CD4-positive, CD25-positive, alpha-beta regulatory T cell (primary cell): ENCODE measurements around the gene SV2B. TPM values are rescaled to one million over a fixed set of nuclear protein-coding genes. Genes with fewer than 3 reads are reported as not detected.
A peak's percentile ranks its signal among the peaks of the same experiment; 100 is the strongest.

Experiments
- ATAC-seq, 2 donors: fragments of 150-1000 bp; cut with Tn5 transposase; one replicate each; pipeline ENCODE4 v1.10.0; 2021; ENCODE audit warnings: low read depth in 2 of 2, moderate number of reproducible peaks in 2 of 2, moderate library complexity in 1 of 2
- DNase-seq, 3 donors: peaks; one replicate each; pipeline versions ENCODE4 v3.0.0 to v3.0.0-alpha.2; 2012 to 2022; ENCODE audit warnings: mixed read lengths in 1 of 3
- H3K27ac ChIP-seq: one replicate; pipeline ENCODE4 v1.7.0; 2013; ENCODE audit warnings: mild to moderate bottlenecking, low read length; ENCODE audit not compliant: insufficient read depth, poor library complexity, severe bottlenecking
- H3K27me3 ChIP-seq: one replicate; pipeline ENCODE4 v1.7.0; 2013; ENCODE audit warnings: low read length; ENCODE audit not compliant: control insufficient read depth, insufficient read depth
- H3K36me3 ChIP-seq: one replicate; pipeline ENCODE4 v1.7.0; 2013; ENCODE audit warnings: mild to moderate bottlenecking, low read length, moderate library complexity; ENCODE audit not compliant: control insufficient read depth, insufficient read depth
- H3K4me1 ChIP-seq: 2 replicates; pipeline ENCODE4 v1.7.0; 2013; ENCODE audit warnings: mild to moderate bottlenecking, low read length; ENCODE audit not compliant: insufficient read depth, control insufficient read depth, poor library complexity, severe bottlenecking
- H3K4me3 ChIP-seq: one replicate; pipeline ENCODE4 v1.7.0; 2013; ENCODE audit warnings: low read depth, mild to moderate bottlenecking, low read length, moderate library complexity
- H3K9me3 ChIP-seq, 2 experiments: 1 replicate in 1 of 2; 2 replicates in 1 of 2; pipeline ENCODE4 v1.7.0; 2013; ENCODE audit warnings: low read length in 2 of 2, mild to moderate bottlenecking in 1 of 2, moderate library complexity in 1 of 2; ENCODE audit not compliant: control insufficient read depth in 2 of 2
- H3K27ac Mint-ChIP-seq, 3 donors: one replicate each; pipeline ENCODE4 v1.8.0; 2020 to 2022; ENCODE audit warnings: mild to moderate bottlenecking in 3 of 3, mixed read lengths in 3 of 3, moderate library complexity in 2 of 3
- H3K27me3 Mint-ChIP-seq: one replicate; pipeline ENCODE4 v1.8.0; 2022; ENCODE audit warnings: mild to moderate bottlenecking, mixed read lengths
- H3K36me3 Mint-ChIP-seq: one replicate; pipeline ENCODE4 v1.8.0; 2020; ENCODE audit warnings: mixed read lengths
- H3K4me1 Mint-ChIP-seq, 4 donors: one replicate each; pipeline ENCODE4 v1.8.0; 2020 to 2022; ENCODE audit warnings: mixed read lengths in 4 of 4, mild to moderate bottlenecking in 1 of 4
- H3K4me3 Mint-ChIP-seq, 4 donors: one replicate each; pipeline ENCODE4 v1.8.0; 2020 to 2022; ENCODE audit warnings: mild to moderate bottlenecking in 4 of 4, mixed read lengths in 4 of 4, moderate library complexity in 3 of 4
- H3K9me3 Mint-ChIP-seq, 7 donors: one replicate each; pipeline ENCODE4 v1.8.0; 2020 to 2022; ENCODE audit warnings: mixed read lengths in 7 of 7, mild to moderate bottlenecking in 3 of 7, moderate library complexity in 2 of 7
- polyA plus RNA-seq, 4 donors: library from polyadenylated mRNA; unstranded; fragments of 300-500 nt; fragmentation: Illumina TruSeq; gene quantifications; one replicate each; pipeline ENCODE4 v1.2.3, GENCODE V29; 2021
- total RNA-seq: library from RNA; stranded (reverse); gene quantifications from one replicate; pipeline ENCODE4 v1.2.3, GENCODE V29; 2022

SV2B gene
- total and polyA plus RNA-seq, 5 donors from 2014 or later = 0.06 TPM; not detected in 4

GRCh38 chr15:91142106-91142744 lies 42.2 kb downstream of the SV2B start:
- H3K4me1 Mint-ChIP-seq = peaks cover 0 to 4% (median 0%) of the 10 kb centered on the region in 4 donors
- ATAC-seq (no peak), DNase-seq (peak in 1 of 3 donors; percentile 19)
- H3K27me3 Mint-ChIP-seq = peaks cover 27% of the 10 kb centered on the region
- Histone ChIP-seq H3K4me3 (no peak overlapping the region), H3K27me3 (peaks cover 7% of the 10 kb centered on the region), H3K9me3 (no peaks in the 10 kb centered on the region), H3K36me3 (no peaks in the 10 kb centered on the region), H3K4me1 (no peaks in the 10 kb centered on the region), H3K27ac (no peak overlapping the region)
- no peak overlapping the region for H3K4me3 Mint-ChIP-seq
- no peaks in the 10 kb centered on the region for H3K36me3 Mint-ChIP-seq
- no peak overlapping the region for H3K27ac Mint-ChIP-seq
- peaks cover 0 to 6% (median 0%) of the 10 kb centered on the region in 7 donors for H3K9me3 Mint-ChIP-seq

- H3K36me3 ChIP-seq = no peaks in the 10 kb centered on the region
- ATAC-seq (no peak), DNase-seq (no peak)
- peaks cover 0 to 4% (median 0%) of the 10 kb centered on the region in 4 donors for H3K4me1 Mint-ChIP-seq
- H3K27ac Mint-ChIP-seq = no peak overlapping the region
- H3K27ac ChIP-seq = no peak overlapping the region
- peaks cover 9% of the 10 kb centered on the region for H3K27me3 ChIP-seq
- peaks cover 0 to 5% (median 0%) of the 10 kb centered on the region in 7 donors for H3K9me3 Mint-ChIP-seq
- H3K9me3 ChIP-seq = no peaks in the 10 kb centered on the region
- no peak overlapping the region for H3K4me3 ChIP-seq
- peaks cover 26% of the 10 kb centered on the region for H3K27me3 Mint-ChIP-seq
- H3K4me3 Mint-ChIP-seq = no peak overlapping the region
- no peaks in the 10 kb centered on the region for H3K36me3 Mint-ChIP-seq
- no peaks in the 10 kb centered on the region for H3K4me1 ChIP-seq
Measured at GRCh38 chr15:91142946-91143345, 42.9 kb downstream of the SV2B start.

DNA sequence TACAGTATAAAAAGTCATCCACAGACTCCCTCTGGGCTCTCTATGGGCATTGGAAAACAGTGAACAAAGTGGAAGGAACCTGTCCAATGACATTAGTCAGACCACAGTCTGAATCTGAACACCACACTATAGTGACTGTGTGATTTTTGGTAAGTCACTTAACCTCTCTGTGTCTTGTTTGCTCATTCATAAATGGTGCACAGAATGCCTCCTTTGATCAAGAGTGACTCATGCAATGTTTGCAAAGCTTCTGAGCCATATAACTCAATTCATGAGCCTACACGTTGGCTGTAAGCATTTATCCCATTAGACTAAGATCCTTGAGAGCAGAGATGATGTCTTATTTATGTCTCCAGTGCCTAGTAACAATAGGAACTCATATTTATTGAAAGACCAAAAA lies 46.7 kb downstream of the SV2B start:
- Histone ChIP-seq H3K27me3 (peaks cover 12% of the 10 kb centered on the region), H3K27ac (no peak overlapping the region), H3K9me3 (no peaks in the 10 kb centered on the region), H3K4me3 (no peak overlapping the region), H3K4me1 (no peaks in the 10 kb centered on the region), H3K36me3 (no peaks in the 10 kb centered on the region)
- Mint-ChIP-seq H3K9me3 (peaks cover 0 to 3% (median 0%) of the 10 kb centered on the region in 7 donors), H3K4me1 (peaks cover 0 to 4% (median 0%) of the 10 kb centered on the region in 4 donors), H3K27me3 (peaks cover 32% of the 10 kb centered on the region), H3K27ac (no peak overlapping the region), H3K4me3 (no peak overlapping the region), H3K36me3 (no peaks in the 10 kb centered on the region)
- no peak for DNase-seq
- ATAC-seq = no peak

DNA sequence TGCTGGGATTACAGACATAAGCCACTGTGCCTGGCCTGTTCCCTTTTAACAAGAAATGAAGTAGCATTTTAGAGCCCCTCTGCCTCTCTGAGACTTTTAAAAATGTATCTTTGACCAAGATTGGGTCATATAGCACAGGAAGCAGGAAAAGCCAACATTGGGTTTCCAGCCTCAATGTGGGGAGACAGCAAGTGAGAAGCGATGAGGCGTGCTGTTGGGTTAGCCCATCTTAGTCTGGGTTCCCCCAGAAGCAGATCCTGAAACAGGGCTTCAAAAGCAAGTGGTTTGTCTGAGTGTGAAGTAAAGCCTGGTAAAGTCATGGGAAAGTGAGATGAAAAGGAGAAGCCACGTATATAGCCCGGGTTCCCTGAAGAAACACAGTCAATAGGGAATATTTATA lies 48.2 kb downstream of the SV2B start:
- DNase-seq = no peak
- no peak overlapping the region for H3K27ac Mint-ChIP-seq
- H3K36me3 Mint-ChIP-seq = no peaks in the 10 kb centered on the region
- H3K4me3 Mint-ChIP-seq = no peak overlapping the region
- H3K4me1 Mint-ChIP-seq = no peaks in the 10 kb centered on the region
- no peak overlapping the region for H3K27ac ChIP-seq
- peaks cover 14% of the 10 kb centered on the region for H3K27me3 ChIP-seq
- no peak for ATAC-seq
- peaks cover 0 to 2% (median 0%) of the 10 kb centered on the region in 7 donors for H3K9me3 Mint-ChIP-seq
- H3K4me1 ChIP-seq = no peaks in the 10 kb centered on the region
- no peak overlapping the region for H3K4me3 ChIP-seq
- no peaks in the 10 kb centered on the region for H3K9me3 ChIP-seq
- no peaks in the 10 kb centered on the region for H3K36me3 ChIP-seq
- peaks cover 25% of the 10 kb centered on the region for H3K27me3 Mint-ChIP-seq

- ATAC-seq (no peak), DNase-seq (no peak)
- H3K36me3 ChIP-seq = no peaks in the 10 kb centered on the region
- H3K27me3 ChIP-seq = peaks cover 12% of the 10 kb centered on the region
- Mint-ChIP-seq H3K4me3 (no peak overlapping the region), H3K36me3 (no peaks in the 10 kb centered on the region), H3K4me1 (no peaks in the 10 kb centered on the region), H3K9me3 (peaks cover 0 to 2% (median 0%) of the 10 kb centered on the region in 7 donors), H3K27me3 (peaks cover 29% of the 10 kb centered on the region), H3K27ac (no peak overlapping the region)
- H3K4me3 ChIP-seq = no peak overlapping the region
- no peaks in the 10 kb centered on the region for H3K4me1 ChIP-seq
- no peak overlapping the region for H3K27ac ChIP-seq
- H3K9me3 ChIP-seq = no peaks in the 10 kb centered on the region
Measured at GRCh38 chr15:91150502-91151160, 50.6 kb downstream of the SV2B start.

DNA sequence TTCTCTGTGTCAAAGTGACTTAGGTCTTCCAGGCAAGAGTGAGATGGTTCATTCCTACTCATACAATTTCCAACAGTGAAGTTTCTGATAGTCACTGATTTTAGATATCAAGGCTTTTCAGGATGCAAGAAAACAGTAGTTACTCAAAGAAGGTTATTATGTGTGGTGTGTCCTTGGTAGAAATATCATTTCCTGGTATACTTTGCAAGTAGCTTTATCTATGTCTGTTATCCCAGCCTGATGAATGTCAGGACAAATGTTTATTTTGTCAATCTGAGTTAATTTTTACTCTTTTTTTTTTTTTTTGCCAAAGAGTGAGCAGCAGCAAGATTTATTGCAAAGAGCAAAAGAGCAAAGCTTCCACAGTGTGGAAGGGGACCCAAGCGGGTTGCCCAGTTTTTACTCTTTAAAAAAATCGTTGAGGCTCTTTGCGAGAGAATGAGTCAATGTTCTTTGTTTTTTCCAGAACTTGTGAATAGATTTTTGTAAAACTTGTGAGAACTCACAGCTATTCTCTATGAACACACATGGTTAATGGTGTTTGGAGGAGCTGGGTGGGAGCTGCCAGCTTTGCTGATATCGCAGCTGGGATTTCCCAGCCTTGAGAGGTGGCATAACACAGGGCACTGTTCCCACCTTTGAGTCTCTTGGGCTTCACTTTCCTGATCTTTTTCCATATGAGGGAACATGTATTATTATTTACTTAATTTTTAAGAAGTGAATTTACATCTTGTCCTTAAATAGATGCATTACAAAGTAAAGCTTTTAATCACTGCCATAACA lies 51.9 kb downstream of the SV2B start:
- Histone ChIP-seq H3K9me3 (no peaks in the 10 kb centered on the region), H3K4me1 (no peaks in the 10 kb centered on the region), H3K4me3 (no peak overlapping the region), H3K27ac (no peak overlapping the region), H3K27me3 (peaks cover 11% of the 10 kb centered on the region), H3K36me3 (no peaks in the 10 kb centered on the region)
- ATAC-seq (no peak), DNase-seq (no peak)
- H3K4me1 Mint-ChIP-seq = no peaks in the 10 kb centered on the region
- peaks cover 29% of the 10 kb centered on the region for H3K27me3 Mint-ChIP-seq
- no peaks in the 10 kb centered on the region for H3K36me3 Mint-ChIP-seq
- no peak overlapping the region for H3K4me3 Mint-ChIP-seq
- H3K27ac Mint-ChIP-seq = no peak overlapping the region
- peaks cover 0 to 2% (median 0%) of the 10 kb centered on the region in 7 donors for H3K9me3 Mint-ChIP-seq

DNA sequence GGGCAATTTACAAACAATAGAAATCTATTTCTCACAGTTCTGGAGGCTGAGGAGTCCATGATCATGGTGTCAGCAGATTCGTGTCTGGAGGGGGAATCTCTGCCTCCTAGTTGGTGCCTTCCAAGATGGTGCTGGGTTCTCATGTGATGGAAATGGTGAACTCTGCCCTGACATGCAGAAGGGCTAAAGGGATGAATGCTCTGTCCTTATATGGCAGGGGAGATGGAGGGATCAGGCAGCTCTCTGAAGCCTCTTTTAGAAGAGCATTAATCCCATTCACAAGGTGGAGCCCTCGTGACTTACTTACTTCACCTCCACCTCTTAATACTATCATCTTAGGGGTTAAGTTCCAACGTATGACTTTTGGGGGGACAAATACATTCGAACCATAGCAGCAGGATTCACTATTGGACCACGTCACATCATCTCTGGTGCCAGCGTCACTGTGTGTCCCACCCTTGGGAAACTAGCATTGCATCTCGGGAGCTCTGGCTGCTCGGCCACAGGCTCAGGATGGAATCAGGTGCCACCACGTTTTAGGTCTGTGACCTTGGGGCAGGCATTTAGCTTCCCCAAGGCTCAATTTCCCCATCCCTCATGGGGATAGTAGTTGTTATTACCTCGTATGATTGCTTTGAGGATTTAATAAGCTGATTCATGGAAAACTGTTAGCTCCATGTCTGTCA lies 53.0 kb downstream of the SV2B start:
- Mint-ChIP-seq H3K36me3 (no peaks in the 10 kb centered on the region), H3K27ac (no peak overlapping the region), H3K27me3 (peaks cover 28% of the 10 kb centered on the region), H3K4me1 (no peaks in the 10 kb centered on the region), H3K9me3 (peaks cover 0 to 2% (median 0%) of the 10 kb centered on the region in 7 donors), H3K4me3 (no peak overlapping the region)
- DNase-seq = no peak
- H3K27me3 ChIP-seq = peaks cover 11% of the 10 kb centered on the region
- H3K36me3 ChIP-seq = no peaks in the 10 kb centered on the region
- no peak overlapping the region for H3K4me3 ChIP-seq
- no peak for ATAC-seq
- no peaks in the 10 kb centered on the region for H3K4me1 ChIP-seq
- no peaks in the 10 kb centered on the region for H3K9me3 ChIP-seq
- no peak overlapping the region for H3K27ac ChIP-seq
